NCI-H345 treated with DMSO at 0.1 percent for 48 hours (cell line): ENCODE measurements around the gene ITIH6.
"Not testable (repeated sequence)": the region's sequence is repeated elsewhere in the genome, so short reads cannot be mapped to it uniquely, and the experiment has no call there.

Source experiments
- DNase-seq: peaks from one replicate; lab custom pipeline; 2025; ENCODE audit not compliant: unreplicated experiment; lab: John Stamatoyannopoulos, UW

The ITIH6 gene, protein sequence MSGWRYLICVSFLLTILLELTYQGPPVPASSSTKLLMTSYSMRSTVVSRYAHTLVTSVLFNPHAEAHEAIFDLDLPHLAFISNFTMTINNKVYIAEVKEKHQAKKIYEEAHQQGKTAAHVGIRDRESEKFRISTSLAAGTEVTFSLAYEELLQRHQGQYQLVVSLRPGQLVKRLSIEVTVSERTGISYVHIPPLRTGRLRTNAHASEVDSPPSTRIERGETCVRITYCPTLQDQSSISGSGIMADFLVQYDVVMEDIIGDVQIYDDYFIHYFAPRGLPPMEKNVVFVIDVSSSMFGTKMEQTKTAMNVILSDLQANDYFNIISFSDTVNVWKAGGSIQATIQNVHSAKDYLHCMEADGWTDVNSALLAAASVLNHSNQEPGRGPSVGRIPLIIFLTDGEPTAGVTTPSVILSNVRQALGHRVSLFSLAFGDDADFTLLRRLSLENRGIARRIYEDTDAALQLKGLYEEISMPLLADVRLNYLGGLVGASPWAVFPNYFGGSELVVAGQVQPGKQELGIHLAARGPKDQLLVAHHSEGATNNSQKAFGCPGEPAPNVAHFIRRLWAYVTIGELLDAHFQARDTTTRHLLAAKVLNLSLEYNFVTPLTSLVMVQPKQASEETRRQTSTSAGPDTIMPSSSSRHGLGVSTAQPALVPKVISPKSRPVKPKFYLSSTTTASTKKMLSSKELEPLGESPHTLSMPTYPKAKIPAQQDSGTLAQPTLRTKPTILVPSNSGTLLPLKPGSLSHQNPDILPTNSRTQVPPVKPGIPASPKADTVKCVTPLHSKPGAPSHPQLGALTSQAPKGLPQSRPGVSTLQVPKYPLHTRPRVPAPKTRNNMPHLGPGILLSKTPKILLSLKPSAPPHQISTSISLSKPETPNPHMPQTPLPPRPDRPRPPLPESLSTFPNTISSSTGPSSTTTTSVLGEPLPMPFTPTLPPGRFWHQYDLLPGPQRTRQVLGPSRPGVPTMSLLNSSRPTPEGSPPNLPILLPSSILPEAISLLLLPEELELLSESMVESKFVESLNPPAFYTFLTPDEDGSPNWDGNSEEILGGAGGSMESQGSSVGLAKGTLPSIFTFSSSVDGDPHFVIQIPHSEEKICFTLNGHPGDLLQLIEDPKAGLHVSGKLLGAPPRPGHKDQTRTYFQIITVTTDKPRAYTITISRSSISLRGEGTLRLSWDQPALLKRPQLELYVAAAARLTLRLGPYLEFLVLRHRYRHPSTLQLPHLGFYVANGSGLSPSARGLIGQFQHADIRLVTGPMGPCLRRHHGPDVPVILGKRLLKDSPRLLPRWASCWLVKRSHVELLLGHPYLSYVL

DNA sequence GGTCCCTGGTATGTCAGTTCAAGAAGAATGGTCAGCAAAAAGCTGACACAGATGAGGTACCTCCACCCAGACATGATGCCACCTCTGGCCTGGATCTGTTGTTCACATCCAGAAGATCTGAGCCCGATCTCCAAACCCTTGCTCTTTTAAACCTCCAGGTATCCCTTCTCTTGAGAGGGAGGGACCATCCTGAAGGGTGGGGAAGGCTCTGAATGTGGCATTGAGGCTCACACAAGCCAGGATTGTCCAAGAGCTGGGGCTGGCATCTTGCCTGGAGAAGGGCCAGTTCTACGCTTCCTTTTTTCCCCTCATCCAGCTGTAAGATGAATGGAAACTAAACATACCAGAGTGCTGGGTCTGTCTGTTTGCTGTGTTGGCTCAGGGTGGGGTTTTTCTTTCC lies at the start of gene ITIH6:
Gene ITIH6 (minus strand): TSS at position 119 of the 400 bp plus-strand sequence. CDS start 45 bp downstream, at position 74.
- DNase-seq: no peak

DNA sequence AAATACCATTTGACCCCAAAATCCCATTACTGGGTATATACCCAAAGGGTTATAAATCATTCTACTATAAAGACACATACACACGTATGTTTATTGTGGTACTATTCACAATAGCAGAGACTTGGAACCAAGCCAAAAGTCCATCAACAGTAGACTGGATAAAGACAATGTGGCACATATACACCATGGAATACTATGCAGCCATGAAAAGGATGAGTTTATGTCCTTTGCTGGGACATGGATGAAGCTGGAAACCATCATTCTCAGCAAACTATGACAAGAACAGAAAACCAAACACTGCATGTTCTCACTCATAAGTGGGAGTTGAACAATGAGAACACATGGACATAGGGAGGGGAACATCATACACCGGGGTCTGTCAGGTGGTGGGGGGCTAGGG lies 49.6 kb upstream of the ITIH6 start:
- not testable (repeated sequence) for DNase-seq

DNA sequence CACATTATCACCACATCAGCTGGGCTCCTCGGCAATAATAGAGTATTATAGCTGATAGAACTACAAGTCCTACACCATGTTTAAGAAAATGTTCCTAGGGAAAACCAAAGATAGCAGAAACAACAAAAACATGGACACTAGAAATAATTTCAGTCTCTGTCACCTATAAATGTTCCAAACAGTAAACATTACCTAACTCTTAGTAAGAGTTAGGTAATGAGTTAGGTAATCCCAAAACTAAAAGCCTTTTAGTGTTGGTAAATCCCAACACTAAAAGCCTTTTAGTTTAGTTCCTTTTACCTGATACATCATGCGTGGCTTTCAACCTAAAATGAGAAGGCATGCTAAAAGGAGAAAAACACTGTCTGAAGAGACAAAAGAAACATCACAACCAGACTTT lies 45.0 kb upstream of the ITIH6 start:
- DNase-seq: no peak

DNA sequence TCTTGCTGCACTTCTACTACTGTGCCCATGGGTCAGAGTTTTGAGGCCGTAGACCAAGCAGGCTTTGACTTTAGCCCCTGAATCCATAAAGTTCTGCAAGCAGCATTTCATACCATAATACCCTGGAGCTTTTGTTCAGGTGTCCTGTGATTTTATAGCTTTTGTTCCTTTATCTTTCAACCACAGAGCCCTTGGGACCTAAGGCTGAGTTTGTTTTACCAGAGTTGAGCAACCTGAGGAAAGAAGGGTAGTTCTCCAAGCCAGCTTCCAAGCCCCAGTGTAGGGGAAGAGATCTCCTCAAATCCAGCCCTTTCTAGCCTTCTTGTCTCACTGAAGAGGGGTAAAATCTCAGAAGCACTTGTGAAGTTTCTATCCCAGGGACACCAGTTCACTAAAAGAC lies 44.6 kb upstream of the ITIH6 start:
- no peak for DNase-seq

DNA sequence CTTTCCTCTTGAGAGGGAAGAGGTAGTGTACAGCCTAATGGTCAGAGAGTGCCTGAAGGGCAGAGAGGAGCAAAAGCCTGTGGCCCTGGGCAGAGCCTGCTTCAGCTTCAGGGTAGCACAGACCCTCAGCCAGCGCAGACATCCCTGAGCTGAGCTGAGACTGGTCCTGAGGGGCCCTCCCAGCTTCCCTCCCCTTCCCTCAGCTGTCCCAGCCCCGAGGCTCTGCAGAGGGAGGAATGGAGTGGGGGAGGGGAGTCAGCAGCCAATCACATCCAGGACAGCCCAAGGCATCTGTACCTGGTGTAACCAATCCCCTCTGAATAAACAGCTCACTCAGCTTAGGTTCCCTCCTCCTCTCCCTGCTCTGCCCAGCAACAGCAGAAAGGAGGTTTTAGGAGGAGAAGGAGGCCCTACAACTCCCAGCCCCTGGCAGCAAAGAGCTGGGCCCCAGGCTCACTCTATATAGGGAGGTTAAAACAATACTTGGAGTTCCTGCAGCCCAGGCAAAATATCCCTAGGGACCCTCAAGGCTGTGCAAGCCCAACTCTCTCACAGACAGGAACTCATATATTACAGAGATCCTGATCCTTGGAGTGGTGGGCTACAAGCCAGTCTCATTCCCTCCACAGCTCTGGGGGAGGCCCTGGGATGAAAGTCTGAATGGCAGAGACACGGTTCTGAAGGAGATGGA lies 43.3 kb upstream of the ITIH6 start:
- not testable (repeated sequence) for DNase-seq

DNA sequence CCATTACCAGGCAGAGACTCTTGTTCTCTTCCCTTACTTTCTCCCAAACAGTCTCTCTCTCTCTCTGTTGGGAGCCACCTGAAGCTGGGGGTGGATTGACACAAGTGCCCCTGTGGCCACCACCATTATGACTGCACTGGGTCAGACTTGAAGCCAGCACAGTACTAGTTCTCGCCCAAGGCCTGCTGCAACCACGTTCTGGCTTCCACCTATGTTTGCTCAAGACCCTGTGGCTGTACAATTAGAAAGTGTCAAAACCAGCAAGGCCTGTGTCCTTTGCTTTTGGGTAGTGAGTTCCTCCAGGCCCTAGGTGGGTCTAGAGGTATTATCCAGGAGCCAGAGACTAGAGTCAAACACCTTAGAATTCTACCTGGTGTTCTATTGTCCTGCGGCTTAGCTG lies 40.5 kb upstream of the ITIH6 start:
- no peak for DNase-seq

DNA sequence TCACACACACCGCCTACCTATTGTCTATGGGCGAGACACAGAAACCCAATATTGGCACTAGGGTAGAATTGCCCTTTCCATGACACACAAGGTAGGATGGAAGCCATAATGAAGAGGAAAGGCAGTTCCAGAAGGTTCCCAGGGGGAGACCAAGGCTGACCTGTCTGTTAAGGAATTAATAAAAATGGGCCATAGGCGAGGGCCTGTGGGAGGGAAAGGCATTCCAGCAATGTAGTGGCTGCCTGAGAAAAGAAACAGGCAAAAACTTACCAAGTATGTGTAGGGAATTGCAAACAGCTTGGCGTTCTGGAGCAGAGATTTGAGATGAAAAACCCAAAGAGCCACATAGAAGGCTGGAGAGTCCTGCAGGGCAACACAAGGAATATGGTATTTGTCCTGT lies 28.5 kb upstream of the ITIH6 start:
- no peak for DNase-seq

DNA sequence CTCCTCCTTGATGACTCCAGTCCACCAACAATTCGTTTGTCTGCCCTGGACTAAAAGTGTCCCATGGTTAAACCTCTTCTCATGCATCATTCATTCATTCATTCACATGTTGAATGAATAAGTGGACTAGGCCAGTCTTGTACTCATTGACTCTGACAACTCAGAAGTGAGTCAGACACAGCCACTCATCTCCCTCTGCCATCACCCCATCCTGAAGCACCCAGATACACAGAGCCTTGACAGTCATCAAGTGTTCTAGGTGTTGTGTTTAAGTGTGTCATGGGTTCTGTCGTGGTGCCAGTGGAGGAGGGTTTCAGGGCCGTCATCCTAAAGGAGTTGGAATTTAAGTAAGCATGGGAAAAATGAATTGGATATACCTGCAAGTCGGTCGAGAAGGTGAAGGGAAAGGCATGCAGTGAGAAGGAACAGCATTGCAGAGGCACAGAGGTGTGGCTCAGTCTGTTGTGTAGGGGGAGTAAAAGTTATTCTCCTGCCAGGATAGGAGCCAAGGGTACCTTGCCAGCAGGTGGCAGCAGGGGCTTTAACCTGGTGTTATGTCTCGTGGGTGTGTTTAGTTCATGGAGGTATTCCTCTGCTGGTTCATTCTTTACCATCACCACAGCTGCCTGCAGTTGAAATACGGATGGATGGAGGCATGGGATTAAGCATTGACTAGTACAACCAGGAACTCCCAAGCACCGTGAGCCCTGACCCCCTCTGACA lies 27.8 kb upstream of the ITIH6 start:
- DNase-seq: no peak

DNA sequence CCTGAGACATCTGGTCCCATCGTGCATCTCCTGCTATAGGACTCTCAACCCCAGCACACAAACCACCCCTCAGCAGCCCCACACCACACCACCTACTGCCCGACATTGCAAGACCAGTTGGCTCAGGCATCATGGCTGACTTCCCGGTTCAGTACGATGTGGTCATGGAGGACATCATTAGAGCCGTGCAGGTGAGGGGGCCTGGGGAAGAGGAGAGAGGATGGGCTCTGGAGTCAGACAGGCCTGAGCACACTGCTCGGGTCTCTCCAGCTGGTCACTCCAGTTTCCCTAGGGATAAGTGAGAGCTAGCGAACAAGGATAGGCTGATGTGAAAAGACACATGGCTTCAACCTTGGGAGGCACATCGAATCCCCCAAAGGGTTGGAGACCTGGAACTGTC lies 26.7 kb upstream of the ITIH6 start:
- no peak for DNase-seq

DNA sequence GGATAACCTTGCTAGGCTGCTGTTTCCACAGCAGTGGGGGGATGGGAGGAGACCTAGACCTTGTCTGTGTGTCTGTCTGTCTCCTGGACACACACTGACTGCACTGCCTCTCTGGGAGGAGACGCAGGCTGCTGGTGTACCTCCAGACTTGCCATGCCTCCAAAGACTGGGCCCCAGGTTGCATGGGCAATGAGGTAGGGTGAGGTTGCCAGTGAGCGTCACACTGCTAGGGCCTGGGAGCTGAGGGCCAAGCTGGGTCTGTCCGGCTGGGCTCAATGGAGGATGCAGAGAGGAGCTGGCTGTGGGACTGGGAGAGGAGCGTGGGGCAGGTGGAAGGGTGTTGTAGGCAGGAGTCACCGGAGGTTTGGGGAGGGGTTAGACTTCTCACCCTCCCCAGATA lies 26.1 kb upstream of the ITIH6 start:
- no peak for DNase-seq

DNA sequence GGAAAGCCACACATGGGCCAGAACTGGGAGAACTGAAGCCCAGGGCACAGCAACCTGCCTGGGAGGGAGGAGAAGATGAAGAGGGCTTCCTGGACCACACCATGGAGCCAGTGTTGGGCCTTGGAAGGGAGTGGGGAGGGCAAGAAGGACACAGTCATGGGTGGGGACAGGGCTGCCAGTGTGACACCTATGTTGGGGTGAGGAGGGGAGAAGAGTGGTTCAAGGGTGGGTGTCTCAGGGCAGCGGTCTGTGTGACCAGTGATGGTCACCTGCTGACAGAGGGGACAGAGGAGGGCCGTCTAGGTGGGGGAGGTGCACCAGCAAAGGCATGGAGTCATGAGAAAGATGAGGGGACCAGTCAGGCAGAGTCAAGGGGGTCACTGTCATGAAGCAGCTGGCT lies 23.3 kb upstream of the ITIH6 start:
- DNase-seq: no peak

DNA sequence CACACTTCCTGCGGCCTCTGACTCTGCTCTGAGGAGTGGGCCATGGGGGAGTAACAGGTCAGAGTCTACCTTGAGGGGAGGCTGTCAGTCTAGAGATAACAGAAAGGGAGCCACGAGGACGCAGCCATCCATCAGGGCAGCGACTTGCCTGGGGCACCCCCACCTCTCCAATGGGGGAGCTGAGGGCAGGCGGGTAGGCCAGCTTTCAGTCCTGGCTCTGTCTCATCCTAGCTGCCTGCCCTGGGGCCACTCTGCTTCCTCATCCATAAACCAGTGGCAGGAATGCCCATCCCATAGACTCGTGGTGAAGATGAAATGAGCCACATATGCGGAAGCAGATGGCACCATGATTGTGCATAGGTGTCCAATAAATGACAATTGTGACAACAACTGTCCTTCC lies 22.7 kb upstream of the ITIH6 start:
- DNase-seq: no peak

DNA sequence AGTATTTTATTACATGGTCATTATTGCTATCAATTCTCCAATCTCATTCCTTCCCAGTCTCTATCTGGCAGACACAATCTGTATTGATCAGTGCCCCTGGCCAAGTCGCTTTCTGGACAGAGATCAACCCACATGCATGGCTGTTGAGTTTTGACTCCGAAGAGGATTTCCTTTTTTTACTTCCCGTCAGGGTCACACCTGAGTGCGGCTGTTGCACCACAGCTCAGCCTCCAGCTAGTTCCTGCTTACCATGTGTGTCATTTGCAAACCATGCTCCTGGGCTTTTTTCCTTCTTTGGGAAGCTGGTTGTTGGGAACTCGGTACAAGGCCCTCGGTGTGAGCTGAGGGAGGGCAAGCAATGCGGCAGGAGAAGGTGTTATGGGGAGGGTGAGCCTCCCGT lies 21.1 kb upstream of the ITIH6 start:
- DNase-seq: no peak

DNA sequence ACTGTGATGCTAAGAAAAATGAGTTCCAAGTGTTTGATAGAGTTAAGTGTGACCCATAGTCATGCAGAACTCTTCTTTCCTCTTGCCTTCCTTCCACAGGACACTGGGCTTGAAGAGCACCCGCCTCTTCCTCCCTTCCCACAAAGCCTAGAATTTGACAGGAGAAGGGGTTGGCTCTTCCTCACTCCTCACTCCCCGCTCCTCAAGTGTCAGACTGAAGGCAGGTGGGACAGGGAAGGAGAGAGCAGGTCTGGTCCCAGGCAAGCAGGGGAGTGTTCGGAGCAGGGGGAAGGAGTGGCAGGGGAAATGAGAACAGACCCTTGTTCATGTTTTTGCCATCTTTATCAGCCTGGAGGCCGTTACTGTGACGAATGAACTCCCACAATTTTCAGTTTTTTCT lies 20.2 kb upstream of the ITIH6 start:
- no peak for DNase-seq

DNA sequence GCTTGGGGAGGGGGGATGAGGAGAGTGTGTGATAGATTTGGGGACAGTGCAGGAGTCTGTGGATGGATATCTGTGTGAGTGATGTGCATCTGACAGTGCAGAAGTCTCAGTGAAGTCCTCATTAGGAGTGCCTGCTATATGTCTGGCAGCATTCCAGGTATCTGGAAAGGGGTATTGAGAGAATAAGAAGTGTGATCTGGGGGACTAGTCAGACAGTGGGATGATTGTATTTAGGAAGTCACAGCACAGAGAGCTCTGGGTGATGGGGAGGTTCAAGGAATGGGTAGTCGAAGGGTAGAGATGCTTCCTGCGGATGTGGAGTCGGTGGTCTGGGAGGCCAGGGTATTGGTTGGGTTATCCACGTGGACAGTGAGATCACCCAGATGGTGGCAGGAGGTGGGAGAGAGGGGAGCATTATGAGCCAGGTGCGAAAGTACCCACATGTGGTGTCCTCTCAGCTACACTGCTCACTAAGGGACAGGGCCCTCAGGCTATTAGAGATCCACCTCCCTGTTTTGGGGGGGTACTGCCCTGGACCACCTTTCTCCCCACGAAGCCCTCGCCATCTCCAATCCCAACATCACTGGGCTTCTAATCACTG lies 19.3 kb upstream of the ITIH6 start:
- DNase-seq: no peak

DNA sequence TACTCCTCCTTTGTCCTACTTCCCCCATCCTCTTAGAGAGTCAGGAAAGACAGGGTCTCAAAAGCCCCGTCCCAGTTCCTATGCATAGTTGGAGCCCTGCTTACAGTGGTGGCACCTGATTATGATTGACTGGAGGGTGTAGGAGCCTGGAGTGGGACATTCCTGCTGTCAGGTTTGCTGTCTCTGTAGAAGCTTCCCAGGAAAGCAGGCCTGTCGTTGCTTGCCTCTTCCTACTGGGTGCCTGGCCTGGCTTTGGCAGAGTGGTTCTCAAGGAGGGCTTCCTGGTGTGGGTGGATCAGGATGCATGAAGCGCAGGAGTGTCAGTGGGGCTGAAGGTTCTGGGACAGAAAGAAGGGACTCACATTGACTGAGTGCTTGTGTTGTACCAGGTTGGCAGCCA lies 14.3 kb upstream of the ITIH6 start:
- DNase-seq: no peak

DNA sequence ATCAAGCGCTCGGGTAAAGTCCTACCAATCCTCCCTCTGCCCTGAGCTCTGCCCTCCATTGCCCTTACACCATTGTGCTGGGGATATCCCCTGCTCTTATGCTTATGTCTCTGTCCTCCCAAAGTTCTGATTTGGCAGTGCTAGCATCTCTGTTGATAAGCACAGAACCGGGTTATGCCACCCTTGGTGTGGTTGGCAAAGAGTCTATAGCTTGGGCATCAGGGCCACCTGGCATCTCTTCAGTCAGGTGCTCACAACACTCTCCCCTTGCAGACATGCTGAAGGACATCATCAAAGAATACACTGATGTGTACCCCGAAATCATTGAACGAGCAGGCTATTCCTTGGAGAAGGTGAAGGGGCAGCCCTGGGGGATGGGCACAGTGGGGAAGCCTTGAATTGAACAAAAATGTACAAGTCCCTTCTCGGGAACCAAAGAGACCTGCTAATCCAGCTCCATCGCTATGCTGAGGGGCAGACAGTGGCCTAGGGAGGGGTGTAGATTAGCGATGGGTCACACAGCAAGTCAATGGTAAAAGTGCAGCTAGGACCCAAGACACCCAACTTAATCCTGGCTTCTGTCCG lies 13.3 kb upstream of the ITIH6 start:
- no peak for DNase-seq

DNA sequence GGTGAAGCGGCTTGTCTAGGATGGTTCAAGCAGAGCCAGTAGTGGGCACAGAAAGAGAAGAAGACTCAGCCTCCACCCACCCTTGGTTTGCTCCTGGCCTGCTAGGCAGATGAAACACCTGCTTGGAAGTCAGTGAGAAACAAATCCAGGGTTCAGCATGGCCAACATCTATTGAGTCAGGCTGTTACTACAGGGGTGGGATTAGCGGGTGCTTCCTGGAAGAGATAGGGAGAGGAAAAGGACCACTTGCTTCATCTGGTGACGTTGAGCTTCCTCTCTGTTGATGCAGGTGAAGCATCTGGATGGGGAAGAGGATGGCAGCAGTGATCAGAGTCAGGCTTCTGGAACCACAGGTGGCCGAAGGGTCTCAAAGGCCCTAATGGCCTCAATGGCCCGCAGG lies 12.5 kb upstream of the ITIH6 start:
- no peak for DNase-seq
